HPDE6-E6E7 (cell line): ENCODE measurements around the gene ZNF605.
"Not testable (repeated sequence)": the region's sequence is repeated elsewhere in the genome, so short reads cannot be mapped to it uniquely, and the experiment has no call there.

Experiments used
- DNase-seq: peaks from one replicate; pipeline ENCODE4 v3.0.0; 2011; ENCODE audit warnings: missing footprints; ENCODE audit errors: extremely low spot score

ZNF605 gene

DNA sequence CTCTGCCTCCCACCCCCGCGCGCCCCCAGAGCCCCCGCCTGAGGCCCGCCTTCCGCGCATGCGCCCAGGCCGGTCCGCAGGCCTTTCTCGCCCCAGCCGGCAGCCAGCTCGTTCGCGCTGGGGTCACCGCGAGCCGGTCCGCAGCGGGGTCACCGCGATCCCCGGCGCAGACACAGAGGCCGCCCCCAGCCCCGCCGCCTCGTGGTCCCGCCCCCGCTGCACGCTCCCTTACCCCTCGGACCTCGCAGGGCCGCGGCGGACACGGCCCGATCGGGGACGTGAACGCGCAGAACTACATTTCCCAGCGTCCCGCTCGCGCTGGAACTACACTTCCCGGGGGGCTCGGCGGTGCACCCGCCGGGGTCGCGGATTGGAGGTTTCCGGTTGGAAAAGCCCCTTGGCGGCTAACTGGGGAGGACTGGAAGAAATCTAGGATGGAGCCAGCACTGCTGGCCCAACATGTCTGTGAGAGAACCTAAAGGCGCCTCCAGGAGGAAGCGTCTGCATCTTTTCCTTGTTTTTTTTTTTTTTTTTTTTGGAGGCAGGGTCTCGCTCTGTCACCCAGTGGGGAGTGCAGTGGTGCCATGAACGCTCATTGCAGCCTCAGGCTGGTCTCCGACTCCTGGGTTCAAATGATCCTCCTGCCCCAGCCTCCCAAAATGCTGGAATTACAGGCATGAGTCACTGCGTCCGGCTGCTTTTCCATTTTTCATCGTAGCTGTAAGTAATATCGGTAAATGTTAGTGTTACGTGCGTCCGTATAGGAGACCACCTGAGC, at the start of gene ZNF605:
ZNF605 (minus strand) TSS at position 296 of the 778 bp plus-strand sequence. CDS start 10,671 bp downstream, outside the sequence.
- DNase-seq = peak; percentile 87

DNA sequence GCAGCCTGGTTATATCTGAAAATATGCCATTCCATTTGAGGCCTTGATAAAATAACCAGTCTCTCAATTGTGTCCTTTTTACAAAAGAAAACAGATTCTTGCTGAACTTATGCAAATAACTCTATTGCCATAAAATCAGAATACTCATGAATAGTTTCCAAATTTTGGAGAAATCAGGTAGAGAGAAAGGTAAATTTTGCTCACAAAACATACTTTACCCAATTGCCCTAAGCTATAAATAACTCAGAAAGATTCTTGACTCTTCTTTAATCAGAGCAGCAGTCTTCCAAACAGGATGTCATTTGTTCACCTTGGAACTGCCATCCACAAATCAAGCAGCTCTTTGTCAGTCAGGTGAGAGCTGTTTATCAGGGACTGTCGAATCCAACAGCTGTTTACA, 42.6 kb upstream of the ZNF605 start:
- DNase-seq = no peak

DNA sequence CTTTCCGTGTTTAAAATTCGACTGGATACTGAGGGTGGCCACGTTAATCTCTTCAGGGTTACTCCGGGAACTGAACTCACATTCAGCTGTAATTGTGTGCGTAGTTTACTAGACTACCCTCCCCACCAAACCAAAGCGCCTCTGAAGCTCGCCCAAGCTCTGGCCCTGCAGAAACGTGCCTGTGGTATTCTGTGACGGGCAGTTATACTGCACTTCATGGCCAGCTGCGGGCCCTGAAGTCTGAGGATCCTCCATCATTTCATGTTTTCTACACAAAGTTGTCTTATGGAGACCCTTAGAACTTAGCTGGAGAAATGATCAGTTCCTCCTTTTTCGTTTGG, 30.7 kb upstream of the ZNF605 start:
- DNase-seq = peak; percentile 20

DNA sequence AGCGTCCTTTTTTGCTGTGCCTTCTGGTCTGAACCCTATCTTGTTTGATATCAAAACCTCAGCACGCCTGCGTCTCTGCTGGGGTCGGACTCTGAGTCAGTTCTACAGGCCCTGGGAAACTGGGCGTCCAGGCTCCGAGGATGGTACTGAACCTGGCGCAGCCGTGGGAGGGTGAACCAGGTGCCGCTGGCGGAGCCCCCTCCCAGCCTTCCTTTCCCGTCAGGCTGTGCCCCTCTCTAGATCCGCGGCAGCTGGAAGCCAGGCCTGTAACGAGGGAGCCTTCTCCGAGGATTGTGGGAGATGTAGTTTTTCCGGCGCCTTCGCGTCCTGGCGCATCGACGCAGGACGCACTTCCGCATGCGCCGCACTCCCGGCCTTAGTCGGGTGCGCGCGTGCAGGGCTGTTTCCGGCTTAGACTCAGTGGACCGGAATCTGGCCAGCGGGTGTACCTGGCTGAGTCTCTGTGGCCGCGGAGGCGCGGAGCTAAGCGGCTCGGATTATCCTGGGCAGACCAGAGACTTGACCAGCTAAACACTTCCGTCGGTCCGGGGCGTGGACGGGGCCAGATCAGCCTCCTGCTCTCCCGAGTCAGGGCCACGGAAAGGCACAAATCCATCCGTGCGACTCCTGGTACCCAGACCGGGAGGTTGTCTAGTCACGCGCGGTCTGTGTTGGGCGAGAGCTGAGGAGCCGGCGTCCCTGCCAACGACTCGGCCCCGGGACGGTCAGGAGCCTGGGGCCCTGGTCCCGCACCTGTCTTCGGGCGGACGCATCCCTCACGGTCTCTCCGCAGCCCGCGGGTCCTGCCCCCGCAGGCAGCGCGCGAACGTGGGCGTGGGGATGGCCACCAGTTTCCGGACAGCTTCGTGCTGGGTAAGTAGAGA, 30.1 kb upstream of the ZNF605 start, which contains the start of gene ZNF26:
ZNF26 (plus strand) TSS at position 367 of the 884 bp plus-strand sequence; CDS start at position 841, 474 bp downstream.
- DNase-seq = peak; percentile 96

DNA sequence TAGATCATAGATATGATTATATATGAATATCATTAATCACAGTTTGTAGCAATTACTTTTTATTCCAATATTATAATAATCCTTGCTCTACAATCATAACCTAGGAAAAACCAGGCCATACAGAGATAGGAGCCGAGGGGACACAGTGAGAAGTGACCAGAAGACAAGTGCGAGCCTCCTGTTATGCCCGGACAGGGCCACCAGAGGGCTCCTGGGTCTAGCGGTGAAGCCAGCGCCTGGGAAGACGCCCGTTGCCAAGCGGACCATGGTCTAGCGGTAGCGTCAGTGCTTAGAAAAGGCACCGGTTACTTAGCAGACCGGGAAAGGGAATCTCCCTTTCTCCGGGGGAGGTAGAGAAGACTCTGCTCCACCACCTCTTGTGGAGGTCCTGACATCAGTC, 20.8 kb upstream of the ZNF605 start:
- DNase-seq = not testable (repeated sequence)

DNA sequence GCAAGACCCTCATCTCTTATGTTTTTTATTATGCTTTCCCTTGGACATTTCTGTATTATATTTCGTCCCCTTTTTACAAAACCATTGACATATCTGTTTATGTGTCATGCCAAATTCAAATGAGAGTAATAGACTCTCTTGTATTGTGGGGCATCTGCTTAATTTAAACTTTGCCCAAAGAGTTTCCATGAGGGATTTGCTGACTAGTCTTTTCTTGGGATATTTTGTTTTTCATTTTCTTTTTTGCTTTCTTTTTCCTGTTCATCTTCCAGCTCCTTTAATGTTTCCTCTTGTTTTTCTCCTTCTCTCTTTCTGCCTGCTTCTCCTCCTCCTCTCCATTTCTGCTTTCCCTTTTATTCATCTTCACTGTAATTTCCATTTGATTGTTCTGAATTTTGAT, 16.3 kb upstream of the ZNF605 start:
- DNase-seq = no peak

DNA sequence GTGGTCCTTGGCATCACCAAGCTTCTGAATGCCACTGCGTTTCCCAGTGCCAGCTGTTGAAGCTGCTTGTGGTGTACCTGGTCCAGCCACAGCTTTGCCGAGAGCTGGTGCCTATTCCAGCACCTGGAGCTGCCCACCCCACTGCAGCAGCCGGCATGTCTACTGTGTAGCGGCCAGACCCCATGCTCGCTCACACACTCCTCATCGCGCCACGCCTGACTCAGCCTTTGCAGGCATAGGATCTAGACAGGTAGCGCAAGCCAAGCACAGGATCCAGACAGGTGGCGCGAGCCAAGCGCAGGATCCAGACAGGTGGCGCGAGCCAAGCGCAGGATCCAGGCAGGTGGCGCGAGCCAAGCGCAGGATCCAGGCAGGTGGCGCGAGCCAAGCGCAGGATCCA, 11.6 kb upstream of the ZNF605 start:
- no peak for DNase-seq

DNA sequence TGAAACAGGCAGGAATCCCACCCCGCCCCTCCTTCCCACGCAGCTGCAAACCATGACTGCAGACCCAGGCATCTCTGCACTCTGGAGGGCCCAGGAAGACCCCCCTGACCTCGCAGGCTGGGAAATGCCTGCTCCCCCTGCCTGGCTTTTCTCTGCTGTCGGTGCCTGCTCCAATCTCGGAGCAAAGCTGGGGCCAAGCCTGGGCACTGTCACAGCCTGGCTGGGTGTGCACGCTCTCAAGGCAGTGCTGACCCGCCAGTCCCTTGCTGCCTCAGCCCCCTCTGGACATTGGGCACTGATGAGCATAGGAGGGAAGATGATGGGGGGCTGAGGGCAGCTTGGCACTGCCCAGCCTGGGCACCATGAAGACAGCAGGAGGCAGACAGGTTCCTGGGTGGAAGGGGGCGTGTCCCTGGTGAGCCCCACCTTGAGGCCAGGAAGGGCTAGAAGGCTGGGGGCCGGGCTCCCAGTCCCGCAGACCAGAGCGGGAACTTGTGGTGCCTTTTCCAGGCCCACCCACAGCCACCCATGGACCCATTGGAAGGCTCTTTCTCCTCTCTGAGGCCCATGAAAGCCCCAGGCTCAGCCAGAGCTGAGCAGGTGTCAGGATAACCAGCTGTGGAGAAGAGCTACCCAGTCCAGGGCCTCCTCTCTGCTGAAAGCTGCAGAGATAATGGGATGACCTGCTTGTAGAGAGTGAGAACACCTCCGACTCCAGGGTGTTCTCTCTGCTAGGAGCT, 10.7 kb upstream of the ZNF605 start:
- no peak for DNase-seq

DNA sequence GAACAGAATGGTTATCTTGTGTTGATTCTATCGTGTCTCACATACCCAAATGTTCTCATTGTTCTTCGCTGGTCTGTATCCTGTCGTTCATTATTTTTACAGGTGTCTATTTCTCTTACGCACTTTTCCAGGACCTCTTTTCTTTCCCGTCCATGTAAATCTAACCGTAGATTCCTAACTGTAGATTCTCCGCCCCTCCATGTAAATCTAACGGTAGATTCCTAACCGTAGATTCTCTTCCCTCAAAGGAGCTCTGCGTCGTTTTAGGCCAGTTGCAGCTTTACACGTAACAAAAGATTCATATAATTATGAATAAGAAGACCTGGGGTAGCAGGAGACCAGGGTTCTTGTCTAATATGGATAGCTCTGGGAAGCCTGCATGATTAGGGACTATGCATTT, 9.7 kb upstream of the ZNF605 start:
- DNase-seq = no peak

DNA sequence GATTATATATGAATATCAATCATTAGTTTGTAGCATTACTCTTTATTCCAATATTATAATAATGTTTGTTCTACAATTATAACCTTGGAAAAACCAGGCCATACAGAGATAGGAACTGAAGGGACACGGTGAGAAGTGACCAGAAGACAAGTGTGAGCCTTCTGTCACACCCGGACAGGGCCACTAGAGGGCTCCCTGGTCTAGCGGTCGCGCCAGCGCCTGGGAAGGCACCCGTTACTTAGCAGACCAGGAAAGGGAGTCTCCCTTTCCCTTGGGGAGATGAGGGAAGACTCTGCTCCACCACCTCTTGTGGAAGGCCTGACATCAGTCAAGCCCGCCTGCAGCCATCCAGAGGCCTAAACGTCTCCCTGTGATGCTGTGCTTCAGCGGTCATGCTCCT, 7.8 kb upstream of the ZNF605 start:
- DNase-seq = not testable (repeated sequence)

DNA sequence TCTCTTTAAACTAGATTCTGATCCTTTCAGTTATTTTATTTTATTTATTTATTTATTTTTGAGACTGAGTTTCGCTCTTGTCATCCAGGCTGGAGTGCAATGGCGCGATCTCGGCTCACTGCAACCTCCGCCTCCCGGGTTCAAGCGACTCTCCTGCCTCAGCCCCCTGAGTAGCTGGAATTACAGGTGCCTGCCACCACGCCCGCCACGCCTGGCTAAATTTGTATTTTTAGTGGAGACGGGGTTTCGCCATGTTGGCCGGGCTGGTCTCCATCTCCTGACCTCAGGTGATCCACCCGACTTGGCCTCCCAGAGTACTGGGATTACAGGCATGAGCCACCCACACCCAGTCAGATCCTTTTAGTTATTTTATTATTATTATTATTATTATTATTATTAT, 5.7 kb upstream of the ZNF605 start:
- DNase-seq = not testable (repeated sequence)

DNA sequence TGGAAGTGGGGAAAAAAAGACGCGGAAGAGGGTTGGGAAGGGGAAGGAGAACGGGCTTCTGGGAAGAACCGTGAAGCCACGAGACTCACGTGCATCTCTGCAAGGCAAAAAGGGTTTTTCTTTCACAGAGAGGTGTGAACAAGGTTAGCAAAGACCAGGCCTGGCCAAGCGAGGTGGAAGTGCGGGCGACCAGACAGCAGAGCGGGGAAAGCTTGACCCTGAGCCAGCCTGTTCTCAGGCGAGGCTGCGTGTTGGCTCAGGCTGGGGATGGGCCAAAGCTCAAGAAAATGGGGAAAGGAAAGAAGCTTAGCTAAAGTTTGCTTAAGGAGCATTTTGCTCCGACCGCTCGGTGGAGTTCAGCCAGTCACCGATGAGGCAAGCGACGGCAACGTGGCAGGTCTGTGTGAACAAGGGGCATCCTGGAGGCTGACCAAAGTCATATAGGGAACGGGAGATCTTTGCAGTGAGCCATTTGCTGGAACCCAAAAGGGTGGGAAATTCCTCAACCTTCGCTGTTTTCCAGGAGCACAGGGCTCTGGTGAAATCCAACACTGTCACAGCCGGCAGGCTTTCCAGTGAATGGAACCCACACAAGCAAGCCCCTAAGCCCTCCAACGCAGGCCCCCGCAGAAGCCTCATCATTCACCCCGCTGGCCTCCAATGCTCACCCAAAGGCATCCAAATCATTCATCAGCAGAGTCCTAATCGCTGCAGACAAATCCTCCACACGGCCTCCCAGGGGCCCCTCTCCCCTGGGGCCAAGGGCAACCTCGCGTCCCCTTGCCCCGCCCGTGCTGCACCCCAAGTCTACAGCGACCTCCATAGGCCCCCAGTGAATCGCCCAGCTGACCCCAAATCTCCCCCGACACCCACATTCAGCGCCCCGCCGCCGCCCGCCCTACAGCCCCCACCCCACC, 754 bp downstream of the ZNF605 start:
- peak; percentile 31 for DNase-seq

DNA sequence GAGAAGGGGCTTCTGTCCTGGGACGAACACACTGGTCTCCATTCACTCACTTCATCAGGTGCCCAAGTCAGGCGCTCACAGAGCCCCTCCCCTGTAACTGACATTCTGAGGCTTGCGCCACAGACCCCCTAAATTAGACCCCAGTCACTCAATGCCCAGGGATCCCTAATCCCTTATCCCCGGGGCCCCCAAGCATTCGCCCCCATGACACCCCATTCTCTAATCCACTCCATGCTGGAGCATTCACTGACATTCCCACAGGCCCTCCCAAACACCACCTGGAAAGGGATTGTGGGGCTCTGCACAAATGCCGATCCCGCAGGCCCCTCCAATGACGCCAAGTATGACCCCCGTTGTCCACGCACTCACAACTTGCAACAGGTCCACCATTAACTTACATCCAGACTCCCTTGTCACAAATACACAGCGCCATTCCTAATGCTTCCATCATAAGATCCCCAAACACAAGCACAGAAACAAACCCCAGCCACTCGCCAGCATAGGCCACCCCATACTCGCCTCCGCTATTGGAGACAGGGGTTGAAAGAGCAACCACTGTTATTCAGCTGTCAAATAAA, 1.5 kb downstream of the ZNF605 start:
- peak; percentile 6 for DNase-seq

DNA sequence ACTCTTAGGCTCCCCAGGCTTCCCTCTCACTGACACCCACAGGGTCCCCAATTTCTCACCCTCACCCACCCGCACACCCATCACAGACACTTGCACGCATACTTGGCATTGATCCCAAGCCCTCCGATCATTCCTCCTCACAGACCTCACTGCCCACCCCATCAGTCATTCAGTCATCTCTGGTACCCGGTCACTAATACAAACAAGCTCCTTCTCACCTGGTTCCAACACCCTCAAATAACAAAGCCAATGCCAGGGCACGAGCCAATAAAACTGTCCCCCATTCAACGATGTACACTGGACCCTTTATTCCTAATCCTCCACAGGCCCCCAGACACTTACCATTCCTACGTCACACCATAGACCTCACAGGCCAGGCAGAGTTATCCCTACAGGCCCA, 2.3 kb downstream of the ZNF605 start:
- DNase-seq = no peak

DNA sequence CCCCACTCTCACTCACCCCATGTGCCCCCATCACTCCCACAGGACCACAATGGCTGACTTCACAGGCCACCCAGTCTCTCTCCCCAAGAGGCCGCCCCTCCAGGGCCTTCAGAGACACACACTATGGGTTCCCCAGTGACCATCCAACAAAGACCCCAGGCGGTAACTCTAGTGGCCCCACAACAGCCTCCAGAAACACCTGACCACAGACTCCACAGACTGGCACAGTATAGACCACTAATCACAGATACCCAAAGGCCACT, 3.0 kb downstream of the ZNF605 start:
- no peak for DNase-seq

DNA sequence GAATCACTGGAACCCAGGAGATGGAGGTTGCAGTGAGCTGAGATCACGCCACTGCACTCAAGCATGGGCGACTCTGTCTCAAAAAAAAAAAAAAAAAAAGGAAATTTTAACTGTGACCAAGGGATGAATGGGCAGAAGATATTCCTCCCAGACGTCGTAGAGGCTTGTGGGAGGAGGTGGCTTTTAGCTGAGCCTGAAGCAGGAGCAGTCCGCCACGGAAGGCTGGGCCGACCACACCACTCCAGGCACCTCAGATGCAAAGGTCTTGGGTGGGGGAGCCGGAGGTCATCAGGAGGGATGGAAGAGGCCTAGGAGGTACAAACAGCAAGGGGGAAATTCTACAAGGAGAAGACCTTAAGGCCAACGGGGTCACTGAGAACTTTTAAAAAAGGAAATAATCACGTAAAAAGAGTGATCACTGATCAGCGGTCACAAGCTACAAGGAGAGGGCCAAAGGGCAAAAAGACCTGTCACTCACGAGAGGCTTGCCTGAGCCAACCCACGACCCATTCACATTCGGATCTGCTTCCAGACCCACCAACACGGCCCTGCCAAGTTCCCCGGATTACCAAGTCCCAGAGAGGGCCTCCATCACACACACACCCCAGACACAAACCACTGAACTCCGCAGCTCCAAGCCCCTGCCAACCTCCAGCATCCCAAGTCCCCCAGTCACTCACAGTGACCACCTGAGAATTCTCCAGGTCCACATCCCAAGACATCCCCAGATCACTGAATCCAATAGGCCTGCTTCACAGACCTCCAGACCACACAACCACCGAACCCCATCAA, 3.5 kb downstream of the ZNF605 start:
- no peak for DNase-seq

DNA sequence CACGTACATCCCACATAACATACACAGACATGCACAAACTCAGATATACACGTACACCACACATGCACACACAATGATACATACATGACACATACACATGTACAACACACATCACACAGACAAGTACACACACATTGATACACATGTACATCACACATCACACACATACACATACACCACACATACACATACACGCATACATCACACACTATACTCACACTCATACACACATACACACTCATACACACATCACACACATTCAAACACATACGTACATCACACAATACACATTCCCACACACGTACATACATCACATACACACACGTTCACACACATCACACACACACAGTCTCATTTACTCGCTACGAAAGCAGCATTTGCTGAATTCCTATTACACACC, 4.5 kb downstream of the ZNF605 start:
- no peak for DNase-seq

DNA sequence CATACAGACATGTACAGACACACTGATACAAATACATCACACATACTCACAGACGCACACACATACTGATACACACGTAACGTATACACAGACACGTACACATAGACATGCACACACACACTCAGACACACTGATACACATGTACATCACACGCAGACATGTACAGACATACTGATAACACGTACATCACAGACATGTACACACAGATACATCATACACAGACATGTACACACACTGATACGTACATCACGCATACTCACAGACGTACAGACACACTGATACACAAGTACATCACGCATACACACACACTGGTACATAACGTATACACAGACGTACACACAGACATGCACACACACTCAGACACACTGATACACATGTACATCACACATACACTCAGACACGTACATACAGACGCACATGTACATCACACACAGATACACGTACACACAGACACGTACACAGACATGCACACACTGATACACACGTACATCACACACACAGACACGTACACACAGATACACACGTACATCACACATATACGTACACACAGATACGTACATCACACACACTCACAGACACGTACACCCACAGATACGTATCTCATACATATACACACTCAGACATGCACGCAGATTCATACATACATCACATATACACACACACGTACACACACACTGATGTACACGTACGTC, 5.1 kb downstream of the ZNF605 start:
- DNase-seq = no peak
